Endothelial cell of umbilical vein (primary cell): ENCODE measurements around the gene OR51Q1. TPM values are rescaled to one million over a fixed set of nuclear protein-coding genes. Genes with fewer than 3 reads are reported as not detected.

Source experiments
- BruUV-seq: library from RNA; stranded (reverse); fragments of 400-500 nt; replicated peaks from 2 replicates; lab custom pipeline; 2021; lab: Mats Ljungman, UMichigan
- CTCF ChIA-PET: fragments of 300-600, 350-600 bp; sonication (Branson Sonifier 250); formaldehyde crosslinking; loops from one replicate; lab custom pipeline; 2021; ENCODE audit warnings: antibody characterized with exemption, inconsistent platforms; lab: Charles Lee
- POLR2A ChIA-PET: fragments of 300-600, 350-600 bp; sonication (Branson Sonifier 250); formaldehyde crosslinking; loops from one replicate; lab custom pipeline; 2021; ENCODE audit warnings: antibody characterized with exemption, inconsistent platforms; lab: Charles Lee
- DNase-seq: peaks from one replicate; pipeline ENCODE4 v3.0.0-alpha.2; 2011; ENCODE audit warnings: low read depth, low spot score
- FAIRE-seq: peaks from 2 replicates; lab custom pipeline; 2011; peaks lifted over from hg19 to GRCh38; lab: Jason Lieb, UNC
- H2AFZ ChIP-seq: 2 replicates; pipeline ENCODE4 v1.6.0; 2012; ENCODE audit warnings: low read depth, low read length, control low read depth, inconsistent platforms
- H3K27ac ChIP-seq: 2 replicates; pipeline ENCODE4 v1.5.1; 2011; ENCODE audit warnings: low read depth, mild to moderate bottlenecking, control low read depth, low read length, moderate library complexity; ENCODE audit not compliant: insufficient read depth
- H3K27me3 ChIP-seq, 2 experiments: 2 replicates each; pipeline versions ENCODE4 v1.6.0 to v1.6.1; 2011; ENCODE audit warnings: low read length in 2 of 2, mixed read lengths in 1 of 2; ENCODE audit not compliant: control insufficient read depth in 2 of 2, insufficient read depth in 2 of 2
- H3K36me3 ChIP-seq, 2 experiments: 2 replicates in 1 of 2; 3 replicates in 1 of 2; pipeline ENCODE4 v1.5.1; 2011; ENCODE audit warnings: low read length in 2 of 2, mild to moderate bottlenecking in 1 of 2, moderate library complexity in 1 of 2; ENCODE audit not compliant: control insufficient read depth in 2 of 2, insufficient read depth in 2 of 2; ENCODE audit errors: extremely low read depth in 1 of 2
- H3K4me1 ChIP-seq: 3 replicates; pipeline ENCODE4 v1.5.1; 2011; ENCODE audit warnings: mild to moderate bottlenecking, low read length; ENCODE audit not compliant: control insufficient read depth, insufficient read depth; ENCODE audit errors: extremely low read depth
- H3K4me2 ChIP-seq: 2 replicates; pipeline ENCODE4 v1.6.1; 2011; ENCODE audit warnings: low read length, control low read depth, mixed read lengths; ENCODE audit not compliant: insufficient read depth
- H3K4me3 ChIP-seq, 3 experiments: fragments of 200-600 bp in 1 of 3; sonication (generic), shearing (Covaris generic) in 1 of 3; replicated peaks in 1 of 3; 2 replicates each; pipeline ENCODE4 v1.5.1; 2011 to 2016; ENCODE audit warnings: control low read depth in 3 of 3, low read length in 3 of 3, mild to moderate bottlenecking in 2 of 3, inconsistent platforms in 1 of 3, low read depth in 1 of 3, moderate library complexity in 1 of 3; ENCODE audit not compliant: insufficient read depth in 1 of 3
- H3K79me2 ChIP-seq: 2 replicates; pipeline ENCODE4 v1.6.0; 2012; ENCODE audit warnings: low read length, inconsistent platforms; ENCODE audit not compliant: control insufficient read depth, insufficient read depth
- H3K9ac ChIP-seq: replicated peaks from 2 replicates; pipeline ENCODE3; 2011; ENCODE audit warnings: low read length, control low read depth; ENCODE audit not compliant: insufficient read depth; ENCODE audit errors: extremely low read depth
- H3K9me1 ChIP-seq: replicated peaks from 3 replicates; pipeline ENCODE4 v1.6.0; 2011; ENCODE audit warnings: mild to moderate bottlenecking, low read length; ENCODE audit not compliant: control insufficient read depth, insufficient read depth; ENCODE audit errors: extremely low read depth
- H3K9me3 ChIP-seq: replicated peaks from 2 replicates; pipeline ENCODE4 v1.5.1; 2012; ENCODE audit warnings: low read length, inconsistent platforms; ENCODE audit not compliant: control insufficient read depth, insufficient read depth
- H4K20me1 ChIP-seq: replicated peaks from 2 replicates; pipeline ENCODE3; 2011; ENCODE audit warnings: mild to moderate bottlenecking, low read length; ENCODE audit not compliant: control insufficient read depth, insufficient read depth; ENCODE audit errors: extremely low read depth
- CTCF ChIP-seq, 2 donors: IDR thresholded peaks; 1 replicate in 1 of 2; 2 replicates in 1 of 2; pipeline ENCODE4 v1.5.1; 2011; ENCODE audit warnings: low read length in 2 of 2, mild to moderate bottlenecking in 2 of 2, moderate library complexity in 2 of 2, control low read depth in 1 of 2, inconsistent platforms in 1 of 2, low read depth in 1 of 2; ENCODE audit not compliant: insufficient read depth in 1 of 2; ENCODE audit errors: extremely low read depth in 1 of 2
- EZH2 ChIP-seq: IDR thresholded peaks from 2 replicates; pipeline ENCODE4 v1.6.1; 2012; ENCODE audit warnings: borderline replicate concordance, low read depth, mild to moderate bottlenecking, moderate library complexity, low read length, inconsistent platforms; ENCODE audit not compliant: severe bottlenecking
- FOS ChIP-seq: IDR thresholded peaks from 2 replicates; pipeline ENCODE4 v1.6.1; 2011; ENCODE audit warnings: mild to moderate bottlenecking, low read length, moderate library complexity, borderline replicate concordance; ENCODE audit not compliant: insufficient read depth
- GATA2 ChIP-seq: IDR thresholded peaks from 2 replicates; pipeline ENCODE4 v1.7.0; 2011; ENCODE audit warnings: low read depth, mild to moderate bottlenecking, moderate library complexity, mixed read lengths, low read length; ENCODE audit not compliant: insufficient read length, insufficient read depth
- JUN ChIP-seq: IDR thresholded peaks from 2 replicates; pipeline ENCODE4 v1.6.1; 2011; ENCODE audit warnings: borderline replicate concordance, low read depth; ENCODE audit not compliant: insufficient read length, insufficient read depth
- MAX ChIP-seq: IDR thresholded peaks from 2 replicates; pipeline ENCODE4 v1.6.1; 2011; ENCODE audit not compliant: insufficient read depth, insufficient read length
- MYC ChIP-seq: IDR thresholded peaks from one replicate; pipeline ENCODE4 v1.6.1; 2011; ENCODE audit warnings: mild to moderate bottlenecking, low read depth, low read length
- POLR2A ChIP-seq: IDR thresholded peaks from 2 replicates; pipeline ENCODE4 v1.6.1; 2012; ENCODE audit warnings: low read depth, mild to moderate bottlenecking, control low read depth, low read length
- POLR2AphosphoS5 ChIP-seq: IDR thresholded peaks from 2 replicates; pipeline ENCODE4 v1.6.1; 2012; ENCODE audit warnings: low read depth, mild to moderate bottlenecking, control low read depth, low read length, moderate library complexity; ENCODE audit not compliant: insufficient read depth
- dilution Hi-C: fragments of 300-500 bp; cut with MboI; formaldehyde crosslinking; loops from one replicate; pipeline ENCODE4 v1.15.0; 2019; ENCODE audit warnings: low sequenced_read_pairs; ENCODE audit not compliant: extremely low pct_ligation_motif_present
- intact Hi-C: fragments of 100-400 bp; cut with micrococcal nuclease; formaldehyde crosslinking; loops from one replicate; pipeline ENCODE4 v1.10.0; 2022
- polyA plus RNA-seq, 4 experiments: library from polyadenylated mRNA; depleted of rRNA in 3 of 4; stranded (reverse) in 3 of 4; unstranded in 1 of 4; fragments of >200 nt; gene quantifications; 2 replicates each; pipeline versions ENCODE4 v1.2.1 to v1.2.3, GENCODE V29; 2011 to 2012; ENCODE audit warnings: missing spikeins in 1 of 4
- total RNA-seq: library from RNA; stranded (reverse); gene quantifications from 2 replicates; pipeline ENCODE4 v1.2.3, GENCODE V29; 2021

OR51Q1 gene
- total and polyA plus RNA-seq, 2 donors (not counting 3 experiments of a cell fraction or from before 2014, with no cell fraction given), result not detected

DNA sequence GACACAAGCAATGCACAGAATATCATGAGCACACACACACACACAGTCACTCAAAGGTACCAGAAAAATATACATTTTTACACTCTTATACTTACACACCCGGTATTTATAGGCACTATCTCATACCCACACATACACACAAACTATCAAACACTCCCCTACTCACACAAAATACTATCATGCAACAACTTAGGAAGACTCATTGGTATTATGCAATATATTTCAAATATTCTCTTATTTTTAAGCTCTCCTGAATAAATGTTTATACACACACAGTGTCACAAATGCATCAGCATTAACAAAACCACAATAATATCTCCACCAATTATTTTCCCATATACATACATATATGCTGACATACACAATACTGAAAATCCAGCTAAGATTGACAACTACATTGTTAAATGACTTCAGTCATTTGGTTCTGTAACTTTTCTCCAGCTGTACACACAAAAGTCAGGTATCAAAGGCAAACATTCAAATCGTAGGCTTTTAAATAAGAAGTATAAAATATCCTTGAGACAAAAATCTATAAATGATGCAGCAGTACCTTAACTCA lies 22.0 kb downstream of the OR51Q1 start:
- DNase-seq (no peak), FAIRE-seq (no peak)
- Histone ChIP-seq H2AFZ (no peak overlapping the region), H3K9ac (no peak overlapping the region), H3K9me3 (no peaks in the 10 kb centered on the region), H3K79me2 (no peaks in the 10 kb centered on the region), H3K4me3 (no peak overlapping the region), H3K4me1 (no peaks in the 10 kb centered on the region), H3K9me1 (no peaks in the 10 kb centered on the region), H3K4me2 (no peak overlapping the region), H4K20me1 (no peaks in the 10 kb centered on the region), H3K27me3 (no peaks in the 10 kb centered on the region), H3K36me3 (no peaks in the 10 kb centered on the region), H3K27ac (no peak overlapping the region)
- BruUV-seq, result no TSS peak
- dilution Hi-C loops (no loop called here), intact Hi-C loops (no loop called here)
- no peak for TF ChIP-seq POLR2A
- TF ChIP-seq EZH2, result no peak
- TF ChIP-seq MYC, result no peak
- no peak for TF ChIP-seq POLR2AphosphoS5
- TF ChIP-seq MAX, result no peak
- no peak for TF ChIP-seq CTCF (IDR thresholded peaks at IDR 0.05; ENCODE audit: extremely low read depth in 1 of 2, insufficient read depth in 1 of 2, low read depth in 1 of 2, low read length in 2 of 2)
- no peak for TF ChIP-seq FOS
- TF ChIP-seq JUN, result no peak
- TF ChIP-seq GATA2, result no peak
- ChIA-PET CTCF (no interaction called here), POLR2A (no interaction called here)
